ENCODE results near the gene MRI1.
"Not testable (repeated sequence)": the region's sequence is repeated elsewhere in the genome, so short reads cannot be mapped to it uniquely, and the experiment has no call there.

Gene MRI1

DNA sequence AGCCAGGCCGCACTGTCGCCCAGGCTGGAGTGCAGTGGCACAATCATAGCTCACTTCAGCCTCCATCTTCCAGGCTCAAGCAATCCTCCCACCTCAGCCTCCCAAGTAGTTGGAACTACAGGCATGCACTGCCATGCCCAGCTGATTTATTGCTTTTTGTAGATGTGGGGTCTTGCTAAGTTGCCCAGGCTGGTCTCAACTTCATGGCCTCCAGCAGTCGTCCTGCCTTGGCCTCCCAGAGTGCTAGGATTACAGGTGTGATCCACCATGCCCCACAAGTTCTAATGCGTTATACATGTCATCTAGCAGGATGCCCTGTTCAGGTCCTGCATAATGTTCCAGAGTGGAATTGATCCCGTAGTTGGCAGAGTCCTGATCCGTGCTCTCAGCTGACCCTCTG, 14.5 kb downstream of the MRI1 start:
- Histone ChIP-seq H3K36me3 (ENCODE audit: control insufficient read depth, insufficient read depth, low read length, severe bottlenecking) (peaks cover 26% of the 10 kb centered on the region), H3K9me3 (ENCODE audit: control insufficient read depth, low read length) (no peaks in the 10 kb centered on the region), H3K4me3 (ENCODE audit: low read length) (no peak overlapping the region), H3K4me1 (ENCODE audit: control insufficient read depth, insufficient read depth, low read length) (peaks cover 35% of the 10 kb centered on the region), H3K27me3 (replicated peaks; ENCODE audit: control insufficient read depth, insufficient read depth, low read length) (no peaks in the 10 kb centered on the region), H3K9ac (ENCODE audit: low read length) (no peak overlapping the region)
- DNase-seq (ENCODE audit: low read depth), result no peak

- not testable (repeated sequence) for H3K4me3 ChIP-seq (ENCODE audit: low read length); DNase-seq (ENCODE audit: low read depth); H3K27me3 ChIP-seq (replicated peaks; ENCODE audit: control insufficient read depth, insufficient read depth, low read length); H3K9me3 ChIP-seq (ENCODE audit: control insufficient read depth, low read length); H3K9ac ChIP-seq (ENCODE audit: low read length)
- peaks cover 26% of the 10 kb centered on the region for H3K36me3 ChIP-seq (ENCODE audit: control insufficient read depth, insufficient read depth, low read length, severe bottlenecking)
- peaks cover 32% of the 10 kb centered on the region for H3K4me1 ChIP-seq (ENCODE audit: control insufficient read depth, insufficient read depth, low read length)
Observed at GRCh38 chr19:13779794-13780193, 15.5 kb downstream of the MRI1 start.

DNA sequence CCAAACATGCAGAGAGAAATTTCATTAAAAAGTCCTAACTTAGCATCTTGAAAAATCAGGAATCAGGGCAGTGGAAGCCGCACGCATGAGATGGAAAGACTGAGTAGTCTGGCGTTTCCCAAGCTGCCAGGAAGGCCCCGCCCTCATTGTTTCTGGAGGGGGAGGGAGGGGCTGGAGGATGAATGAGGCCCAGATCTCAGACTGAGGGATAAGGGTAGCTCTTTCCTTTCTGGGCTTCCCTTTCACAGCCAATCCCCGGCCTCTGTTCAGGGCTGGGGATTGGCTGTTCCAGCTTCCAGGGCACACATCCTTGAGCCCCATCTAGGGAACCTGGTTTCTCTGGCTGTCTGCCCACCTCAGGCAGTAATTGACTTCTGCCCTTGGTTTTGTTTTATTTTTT, 17.2 kb downstream of the MRI1 start:
- Histone ChIP-seq H3K4me1 (ENCODE audit: control insufficient read depth, insufficient read depth, low read length) (peaks cover 27% of the 10 kb centered on the region), H3K36me3 (ENCODE audit: control insufficient read depth, insufficient read depth, low read length, severe bottlenecking) (peaks cover 25% of the 10 kb centered on the region), H3K27me3 (replicated peaks; ENCODE audit: control insufficient read depth, insufficient read depth, low read length) (no peaks in the 10 kb centered on the region), H3K4me3 (ENCODE audit: low read length) (no peak overlapping the region), H3K9me3 (ENCODE audit: control insufficient read depth, low read length) (no peaks in the 10 kb centered on the region), H3K9ac (ENCODE audit: low read length) (peak overlapping the region; percentile 78)
- peak; percentile 98 for DNase-seq (ENCODE audit: low read depth)

DNA sequence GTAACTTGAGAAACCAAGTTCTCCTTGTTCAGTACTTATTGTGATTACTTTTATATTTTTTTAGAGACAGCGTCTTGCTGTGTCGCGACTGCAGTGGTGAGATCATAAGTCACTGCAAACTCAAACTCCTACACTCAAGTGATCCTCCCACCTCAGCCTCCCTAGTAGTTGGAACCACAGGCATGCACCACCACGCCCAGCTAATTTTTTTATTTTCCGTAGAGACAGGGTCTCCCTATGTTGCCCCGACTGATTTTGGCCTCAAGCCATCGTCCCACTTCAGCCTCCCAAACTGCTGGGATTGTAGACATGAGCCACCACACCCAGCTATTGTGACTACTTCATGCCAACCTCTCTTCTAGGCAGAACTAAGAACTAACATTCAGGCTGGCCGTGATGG, 18.2 kb downstream of the MRI1 start:
- no peak for DNase-seq (ENCODE audit: low read depth)
- Histone ChIP-seq H3K27me3 (replicated peaks; ENCODE audit: control insufficient read depth, insufficient read depth, low read length) (no peaks in the 10 kb centered on the region), H3K4me1 (ENCODE audit: control insufficient read depth, insufficient read depth, low read length) (peaks cover 32% of the 10 kb centered on the region), H3K36me3 (ENCODE audit: control insufficient read depth, insufficient read depth, low read length, severe bottlenecking) (peaks cover 19% of the 10 kb centered on the region), H3K4me3 (ENCODE audit: low read length) (no peak overlapping the region), H3K9ac (ENCODE audit: low read length) (peak overlapping the region; percentile 78), H3K9me3 (ENCODE audit: control insufficient read depth, low read length) (no peaks in the 10 kb centered on the region)

- DNase-seq (ENCODE audit: low read depth), result no peak
- H3K9me3 ChIP-seq (ENCODE audit: control insufficient read depth, low read length), result no peaks in the 10 kb centered on the region
- peak overlapping the region; percentile 25 for H3K9ac ChIP-seq (ENCODE audit: low read length)
- peaks cover 6% of the 10 kb centered on the region for H3K36me3 ChIP-seq (ENCODE audit: control insufficient read depth, insufficient read depth, low read length, severe bottlenecking)
- H3K4me1 ChIP-seq (ENCODE audit: control insufficient read depth, insufficient read depth, low read length), result peaks cover 36% of the 10 kb centered on the region
- no peaks in the 10 kb centered on the region for H3K27me3 ChIP-seq (replicated peaks; ENCODE audit: control insufficient read depth, insufficient read depth, low read length)
- no peak overlapping the region for H3K4me3 ChIP-seq (ENCODE audit: low read length)
Observed at GRCh38 chr19:13783565-13784500, 19.5 kb downstream of the MRI1 start.

DNA sequence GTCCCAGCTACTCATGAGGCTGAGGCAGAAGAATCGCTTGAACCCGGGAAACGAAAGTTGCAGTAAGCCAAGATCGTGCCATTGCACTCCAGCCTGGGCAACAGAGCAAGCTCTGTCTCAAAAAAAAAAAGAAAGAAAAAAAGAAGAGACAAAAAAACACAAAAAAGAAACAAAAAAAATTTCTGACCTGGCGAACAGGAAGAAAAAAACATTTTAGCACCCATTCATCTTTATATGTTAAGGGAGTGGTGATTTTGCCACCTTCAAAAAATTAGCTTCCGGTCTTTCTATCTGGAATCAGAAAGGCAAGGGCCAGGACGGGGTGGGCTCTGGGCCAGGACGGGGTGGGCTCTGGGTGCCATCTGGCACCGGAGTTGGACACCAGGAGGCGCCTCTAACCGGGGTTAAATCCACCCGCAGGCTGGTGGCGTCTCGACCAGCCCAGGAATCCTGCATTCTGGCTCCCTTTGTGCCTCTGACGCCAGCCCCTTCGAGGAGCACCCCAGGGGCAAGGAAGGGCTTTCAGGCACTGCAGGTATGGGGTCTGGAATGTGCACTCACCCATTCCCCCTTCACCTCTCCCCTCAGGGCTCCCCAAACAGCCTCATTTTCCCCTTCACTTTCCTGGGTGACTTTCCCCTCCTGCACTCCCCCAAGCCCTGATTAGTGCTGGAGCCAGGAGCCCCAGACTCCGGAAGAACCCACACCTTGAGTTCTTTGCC, 20.6 kb downstream of the MRI1 start:
- no peaks in the 10 kb centered on the region for H3K9me3 ChIP-seq (ENCODE audit: control insufficient read depth, low read length)
- H3K36me3 ChIP-seq (ENCODE audit: control insufficient read depth, insufficient read depth, low read length, severe bottlenecking), result no peaks in the 10 kb centered on the region

GRCh38 chr19:13788991-13789390, 24.7 kb downstream of the MRI1 start:
- Histone ChIP-seq H3K4me1 (ENCODE audit: control insufficient read depth, insufficient read depth, low read length) (peaks cover 33% of the 10 kb centered on the region), H3K36me3 (ENCODE audit: control insufficient read depth, insufficient read depth, low read length, severe bottlenecking) (no peaks in the 10 kb centered on the region), H3K9me3 (ENCODE audit: control insufficient read depth, low read length) (no peaks in the 10 kb centered on the region), H3K4me3 (ENCODE audit: low read length) (no peak overlapping the region), H3K9ac (ENCODE audit: low read length) (peak overlapping the region; percentile 76), H3K27me3 (replicated peaks; ENCODE audit: control insufficient read depth, insufficient read depth, low read length) (no peaks in the 10 kb centered on the region)
- DNase-seq (ENCODE audit: low read depth), result peak; percentile 91

More for the DNA sequence above, 20.6 kb downstream of the MRI1 start:
- H3K27me3 ChIP-seq (replicated peaks; ENCODE audit: control insufficient read depth, insufficient read depth, low read length), result no peaks in the 10 kb centered on the region
- no peak overlapping the region for H3K4me3 ChIP-seq (ENCODE audit: low read length)
- peak; percentile 93 for DNase-seq (ENCODE audit: low read depth)
- peak overlapping the region; percentile 30 for H3K9ac ChIP-seq (ENCODE audit: low read length)
- peaks cover 38% of the 10 kb centered on the region for H3K4me1 ChIP-seq (ENCODE audit: control insufficient read depth, insufficient read depth, low read length)

- H3K27me3 ChIP-seq (replicated peaks; ENCODE audit: control insufficient read depth, insufficient read depth, low read length), result no peaks in the 10 kb centered on the region
- H3K9me3 ChIP-seq (ENCODE audit: control insufficient read depth, low read length), result no peaks in the 10 kb centered on the region
- peaks cover 33% of the 10 kb centered on the region for H3K4me1 ChIP-seq (ENCODE audit: control insufficient read depth, insufficient read depth, low read length)
- H3K9ac ChIP-seq (ENCODE audit: low read length), result no peak overlapping the region
- no peak for DNase-seq (ENCODE audit: low read depth)
- no peak overlapping the region for H3K4me3 ChIP-seq (ENCODE audit: low read length)
- no peaks in the 10 kb centered on the region for H3K36me3 ChIP-seq (ENCODE audit: control insufficient read depth, insufficient read depth, low read length, severe bottlenecking)
Observed at GRCh38 chr19:13790354-13790753, 26.0 kb downstream of the MRI1 start.

DNA sequence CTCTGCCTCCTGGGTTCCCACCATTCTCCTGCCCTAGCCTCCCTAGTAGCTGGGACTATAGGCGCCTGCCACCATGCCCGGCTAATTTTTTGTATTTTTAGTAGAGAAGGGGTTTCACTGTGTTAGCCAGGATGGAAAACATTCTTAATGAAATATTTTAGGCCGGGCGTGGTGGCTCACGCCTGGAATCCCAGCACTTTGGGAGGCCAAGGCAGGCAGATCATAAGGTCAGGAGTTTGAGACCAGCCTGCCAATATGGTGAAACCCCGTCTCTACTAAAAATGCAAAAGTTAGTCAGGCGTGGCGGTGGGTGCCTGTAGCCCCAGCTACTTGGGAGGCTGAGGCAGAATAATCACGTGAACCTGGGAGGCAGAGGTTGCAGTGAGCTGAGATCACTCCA, 29.0 kb downstream of the MRI1 start:
- not testable (repeated sequence) for DNase-seq (ENCODE audit: low read depth); H3K27me3 ChIP-seq (replicated peaks; ENCODE audit: control insufficient read depth, insufficient read depth, low read length); H3K9me3 ChIP-seq (ENCODE audit: control insufficient read depth, low read length); H3K36me3 ChIP-seq (ENCODE audit: control insufficient read depth, insufficient read depth, low read length, severe bottlenecking); H3K4me3 ChIP-seq (ENCODE audit: low read length)
- Histone ChIP-seq H3K4me1 (ENCODE audit: control insufficient read depth, insufficient read depth, low read length) (peaks cover 43% of the 10 kb centered on the region), H3K9ac (ENCODE audit: low read length) (peak overlapping the region; percentile 88)

GRCh38 chr19:13794398-13794756, 30.1 kb downstream of the MRI1 start:
- Histone ChIP-seq H3K4me3 (ENCODE audit: low read length) (peak overlapping the region; percentile 87), H3K36me3 (ENCODE audit: control insufficient read depth, insufficient read depth, low read length, severe bottlenecking) (no peaks in the 10 kb centered on the region), H3K9me3 (ENCODE audit: control insufficient read depth, low read length) (no peaks in the 10 kb centered on the region), H3K27me3 (replicated peaks; ENCODE audit: control insufficient read depth, insufficient read depth, low read length) (no peaks in the 10 kb centered on the region), H3K4me1 (ENCODE audit: control insufficient read depth, insufficient read depth, low read length) (peaks cover 36% of the 10 kb centered on the region), H3K9ac (ENCODE audit: low read length) (peak overlapping the region; percentile 88)
- peak; percentile 77 for DNase-seq (ENCODE audit: low read depth)

DNA sequence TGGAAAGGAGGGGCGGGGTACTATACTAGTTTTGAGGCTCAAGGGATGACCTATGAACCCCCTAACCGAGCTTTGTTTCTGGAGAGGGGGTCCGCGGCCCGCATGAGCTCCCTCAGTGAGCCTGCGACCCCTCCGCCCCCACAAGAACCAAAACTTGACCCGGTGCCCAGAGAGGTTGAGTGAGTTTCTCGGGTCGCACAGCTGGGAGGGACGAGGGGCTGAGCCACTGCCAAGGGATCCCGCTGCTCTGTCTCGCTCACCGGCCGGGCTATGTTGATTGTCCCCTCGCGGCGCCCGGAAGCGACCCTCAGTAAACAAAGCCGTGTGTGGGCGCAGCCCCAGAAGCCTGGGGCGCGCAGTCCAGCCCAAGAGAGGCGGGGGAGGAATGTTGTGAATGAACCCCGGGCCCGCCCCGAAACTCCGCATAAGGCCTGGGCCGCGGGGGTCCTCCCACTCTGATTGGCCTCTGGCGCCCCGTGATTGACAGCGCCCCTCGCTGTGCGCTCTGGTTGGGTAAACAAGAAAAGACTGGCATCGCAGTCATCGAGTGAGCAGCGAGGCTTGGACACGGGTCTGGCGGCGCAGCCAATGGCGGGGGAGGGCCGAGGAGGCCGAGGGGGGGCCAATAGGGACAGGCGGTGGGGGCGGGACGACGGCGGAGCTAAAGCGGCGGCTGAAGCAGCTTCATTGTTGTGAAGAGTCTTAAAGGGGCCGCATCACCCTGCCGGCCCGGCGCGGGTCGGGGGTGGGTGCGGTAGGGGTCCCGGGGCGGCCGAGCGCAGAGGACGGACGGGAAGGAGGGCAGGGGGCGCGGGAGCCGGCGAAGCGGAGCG, 30.7 kb downstream of the MRI1 start, which contains the start of gene ZSWIM4:
Gene ZSWIM4, plus strand, starts transcription at position 687 of the 833 bp plus-strand sequence. CDS start 206 bp downstream, outside the sequence.
- Histone ChIP-seq H3K4me3 (ENCODE audit: low read length) (peak within 1 kb of the TSS; percentile 87), H3K9me3 (ENCODE audit: control insufficient read depth, low read length) (no peaks in the 10 kb centered on the region), H3K4me1 (ENCODE audit: control insufficient read depth, insufficient read depth, low read length) (peaks cover 36% of the 10 kb centered on the region), H3K9ac (ENCODE audit: low read length) (peak within 1 kb of the TSS; percentile 89), H3K36me3 (ENCODE audit: control insufficient read depth, insufficient read depth, low read length, severe bottlenecking) (no peaks in the 10 kb centered on the region), H3K27me3 (replicated peaks; ENCODE audit: control insufficient read depth, insufficient read depth, low read length) (no peaks in the 10 kb centered on the region)
- DNase-seq (ENCODE audit: low read depth), result peak; percentile 100
